Endometrial microvascular endothelial cells (primary cell): Measurements from ENCODE around the gene NUB1. TPM values are rescaled to one million over a fixed set of nuclear protein-coding genes. Genes with fewer than 3 reads are reported as not detected.

ENCODE experiments used
- total RNA-seq: library from RNA; depleted of rRNA; stranded (reverse); fragments of >200 nt; gene quantifications from one replicate; pipeline ENCODE4 v1.2.3, GENCODE V29; 2015; ENCODE audit errors: inconsistent ontology term

The NUB1 gene
- total RNA-seq, 1 donor from 2014 or later, result 30.9 TPM

Other genes with a start within 250 kb of the NUB1 start
- gene GBX1, start 174.1 kb upstream of the NUB1 start, total RNA-seq, result not detected
- gene ASB10, start 154.6 kb upstream of the NUB1 start, total RNA-seq, result not detected
- not detected for gene H2BK1, start 131.3 kb upstream of the NUB1 start, total RNA-seq
- 89.1 TPM for gene ABCF2, start 114.6 kb upstream of the NUB1 start, total RNA-seq
- gene CHPF2, start 109.3 kb upstream of the NUB1 start, total RNA-seq, result 70.0 TPM
- 2.9 TPM for gene SMARCD3, start 93.1 kb upstream of the NUB1 start, total RNA-seq
- not detected for gene WDR86, start 68.2 kb downstream of the NUB1 start, total RNA-seq
- not detected for gene CRYGN, start 98.3 kb downstream of the NUB1 start, total RNA-seq
- 115 TPM for gene RHEB, start 178.1 kb downstream of the NUB1 start, total RNA-seq